Measurements from ENCODE around the gene NOL7.

The NOL7 gene

GRCh38 chr6:13629459-13630116, 14.5 kb downstream of the NOL7 start:
- H3K4me3 ChIP-seq (replicated peaks; ENCODE audit: low read depth, low read length), result no peak overlapping the region
- TF ChIP-seq CTCF (IDR thresholded peaks at IDR 0.05; ENCODE audit: low read depth, low read length, missing control alignments), result no peak
- no peak for DNase-seq (ENCODE audit: extremely low read depth, low read depth)

GRCh38 chr6:13630499-13630898, 15.4 kb downstream of the NOL7 start:
- no peak for TF ChIP-seq CTCF (IDR thresholded peaks at IDR 0.05; ENCODE audit: low read depth, low read length, missing control alignments)
- H3K4me3 ChIP-seq (replicated peaks; ENCODE audit: low read depth, low read length), result no peak overlapping the region
- DNase-seq (ENCODE audit: extremely low read depth, low read depth), result no peak

- DNase-seq (ENCODE audit: extremely low read depth, low read depth), result no peak
- no peak overlapping the region for H3K4me3 ChIP-seq (replicated peaks; ENCODE audit: low read depth, low read length)
- no peak for TF ChIP-seq CTCF (IDR thresholded peaks at IDR 0.05; ENCODE audit: low read depth, low read length, missing control alignments)
Measured at GRCh38 chr6:13633343-13633742, 18.2 kb downstream of the NOL7 start.

GRCh38 chr6:13635948-13636658, 21.0 kb downstream of the NOL7 start:
- no peak for DNase-seq (ENCODE audit: extremely low read depth, low read depth)
- TF ChIP-seq CTCF (IDR thresholded peaks at IDR 0.05; ENCODE audit: low read depth, low read length, missing control alignments), result no peak
- H3K4me3 ChIP-seq (replicated peaks; ENCODE audit: low read depth, low read length), result no peak overlapping the region

GRCh38 chr6:13638014-13638413, 22.9 kb downstream of the NOL7 start:
- no peak for TF ChIP-seq CTCF (IDR thresholded peaks at IDR 0.05; ENCODE audit: low read depth, low read length, missing control alignments)
- H3K4me3 ChIP-seq (replicated peaks; ENCODE audit: low read depth, low read length), result no peak overlapping the region
- no peak for DNase-seq (ENCODE audit: extremely low read depth, low read depth)

GRCh38 chr6:13638626-13639025, 23.5 kb downstream of the NOL7 start:
- DNase-seq (ENCODE audit: extremely low read depth, low read depth), result no peak
- H3K4me3 ChIP-seq (replicated peaks; ENCODE audit: low read depth, low read length), result no peak overlapping the region
- TF ChIP-seq CTCF (IDR thresholded peaks at IDR 0.05; ENCODE audit: low read depth, low read length, missing control alignments), result no peak
